T follicular helper cell (primary cell): ENCODE data around the gene ASPHD1.
"Not testable (repeated sequence)": the region's sequence is repeated elsewhere in the genome, so short reads cannot be mapped to it uniquely, and the experiment has no call there.

Experiments
- DNase-seq: peaks from one replicate; pipeline ENCODE4 v3.0.0-alpha.2; 2020; ENCODE audit warnings: low read depth

ASPHD1 gene

DNA sequence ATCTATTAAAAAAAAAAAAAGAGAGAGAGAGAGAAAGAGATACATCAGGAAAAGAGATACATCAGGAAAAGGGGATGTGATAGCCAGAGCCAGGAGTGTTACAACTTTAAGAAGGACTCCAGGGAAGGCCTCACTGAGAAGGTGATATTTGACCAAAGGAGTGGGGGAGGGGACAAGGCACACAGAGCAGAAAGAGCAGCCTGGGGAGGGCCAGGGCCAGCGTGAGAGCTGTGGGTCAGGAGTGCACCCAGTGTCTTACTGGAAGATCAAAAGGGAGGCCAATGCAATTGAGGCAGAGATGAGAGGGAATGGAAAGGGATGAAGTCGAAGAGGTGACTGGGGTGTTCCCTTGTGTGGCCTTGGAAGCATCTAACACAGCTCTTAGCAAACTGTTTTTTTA, 7.7 kb downstream of the ASPHD1 start:
- DNase-seq, result no peak

DNA sequence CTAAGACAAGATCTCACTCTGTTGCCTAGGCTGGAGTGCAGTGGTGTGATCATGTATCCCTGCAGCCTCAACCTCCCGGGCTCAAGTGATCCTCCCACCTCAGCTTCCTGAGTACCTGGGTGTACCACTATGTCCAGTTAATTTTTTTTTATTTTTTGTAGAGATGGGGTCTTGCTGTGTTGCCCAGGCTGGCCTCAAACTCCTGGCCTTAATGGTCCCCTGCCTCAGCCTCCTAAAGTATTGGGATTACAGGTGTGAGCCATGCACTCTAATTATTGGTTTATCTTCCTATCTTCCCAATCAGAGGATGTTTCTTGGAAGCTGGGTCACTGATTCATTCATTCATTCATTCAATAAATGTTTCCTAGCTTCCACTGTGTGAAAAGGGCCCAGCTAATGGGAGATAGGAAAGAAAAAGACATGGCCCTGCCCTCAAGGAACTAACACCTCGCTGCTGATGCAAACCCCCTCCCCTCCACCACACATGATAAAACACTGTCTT, 8.5 kb downstream of the ASPHD1 start:
- no peak for DNase-seq

DNA sequence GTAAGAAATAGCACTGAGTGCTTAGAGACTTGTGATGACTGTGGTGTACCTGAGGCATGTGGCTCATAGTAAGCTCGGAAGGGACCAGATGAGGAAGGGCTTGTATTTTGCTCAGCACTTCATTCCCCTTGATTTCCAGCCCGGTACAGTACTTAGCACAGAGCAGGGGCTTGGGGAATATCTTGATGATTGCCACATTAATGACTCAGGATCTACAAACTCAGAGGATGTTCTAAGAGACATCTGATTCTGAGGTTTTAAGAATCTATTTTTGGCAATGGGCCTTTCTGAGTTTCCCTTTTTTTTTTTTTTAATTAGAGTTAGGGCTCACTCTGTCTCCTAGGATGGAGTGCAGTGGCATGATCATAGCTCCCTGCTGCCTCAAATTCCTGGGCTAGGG, 9.1 kb downstream of the ASPHD1 start:
- no peak for DNase-seq

DNA sequence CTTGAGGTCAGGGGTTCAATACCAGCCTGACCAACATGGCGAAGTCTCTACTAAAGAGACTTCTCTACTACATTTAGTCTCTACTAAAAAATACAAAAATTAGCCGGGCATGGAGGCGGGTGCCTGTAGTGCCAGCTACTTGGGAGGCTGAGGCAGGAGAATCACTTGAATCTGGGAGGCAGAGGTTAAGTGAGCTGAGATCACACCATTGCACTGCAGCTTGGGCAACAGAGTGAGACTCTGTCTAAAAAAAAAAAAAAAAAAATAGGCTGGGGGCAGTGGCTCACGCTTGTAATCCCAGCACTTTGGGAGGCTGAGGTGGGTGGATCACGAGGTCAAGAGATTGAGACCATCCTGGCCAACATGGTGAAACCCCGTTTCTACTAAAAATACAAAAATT, 9.6 kb downstream of the ASPHD1 start:
- not testable (repeated sequence) for DNase-seq

DNA sequence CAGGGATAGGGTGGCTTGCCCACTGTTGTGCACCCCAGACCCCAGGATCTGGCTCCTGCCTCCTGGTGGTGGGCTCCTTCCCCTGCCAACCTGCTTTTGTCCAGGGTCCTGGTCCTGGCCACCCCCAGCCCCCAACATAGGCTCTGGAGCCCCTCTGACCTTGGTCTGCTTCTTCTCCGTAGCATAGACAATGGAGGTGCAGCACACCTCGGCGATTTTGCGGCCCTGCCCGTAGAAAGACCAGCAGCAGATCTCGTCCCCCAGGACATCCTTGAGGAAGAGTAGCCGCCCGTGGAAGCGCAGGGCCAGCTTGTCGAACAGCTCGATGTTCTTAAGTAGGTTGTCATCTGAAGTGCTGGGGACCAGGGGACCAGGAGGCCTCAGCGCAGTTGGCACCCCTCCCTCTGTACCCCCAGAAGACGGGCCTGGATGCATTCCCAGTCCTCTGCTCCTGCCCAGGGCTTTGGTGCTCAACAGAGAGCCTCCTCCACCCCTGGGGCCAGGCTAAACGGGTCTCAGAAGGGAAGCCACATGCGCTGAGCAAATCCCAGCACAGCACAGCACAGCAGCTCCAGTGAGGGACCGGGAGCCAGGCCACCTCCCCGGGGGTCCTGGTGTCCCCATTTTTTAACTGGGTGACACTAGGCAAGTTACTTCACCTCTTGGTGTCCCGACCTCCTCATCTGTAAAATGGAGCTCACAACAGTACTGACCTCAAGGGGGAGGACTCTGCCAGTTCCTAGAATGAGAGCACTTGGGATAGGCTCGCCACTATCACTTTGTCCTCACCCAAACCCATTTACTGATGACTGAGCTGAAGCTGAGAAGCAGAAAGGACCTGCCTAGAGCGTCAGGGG, 10.8 kb downstream of the ASPHD1 start:
- no peak for DNase-seq

DNA sequence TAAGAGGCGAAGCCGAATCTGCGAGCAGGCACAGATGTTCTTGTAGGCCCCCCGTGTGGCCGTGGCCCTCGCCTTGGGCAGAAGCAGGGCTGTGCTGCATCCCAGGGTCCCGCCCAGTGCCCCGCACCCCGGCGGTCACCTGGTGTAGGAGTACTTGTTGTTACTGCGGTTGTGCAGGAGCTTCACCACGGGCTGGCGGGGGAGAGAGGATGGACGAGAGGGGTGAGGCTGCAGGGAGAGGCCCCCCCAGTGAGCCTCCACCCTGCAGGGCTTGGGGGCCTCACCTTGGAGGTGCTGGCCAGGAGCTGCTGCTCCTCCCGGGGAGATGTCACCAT, 11.4 kb downstream of the ASPHD1 start:
- DNase-seq, result no peak

DNA sequence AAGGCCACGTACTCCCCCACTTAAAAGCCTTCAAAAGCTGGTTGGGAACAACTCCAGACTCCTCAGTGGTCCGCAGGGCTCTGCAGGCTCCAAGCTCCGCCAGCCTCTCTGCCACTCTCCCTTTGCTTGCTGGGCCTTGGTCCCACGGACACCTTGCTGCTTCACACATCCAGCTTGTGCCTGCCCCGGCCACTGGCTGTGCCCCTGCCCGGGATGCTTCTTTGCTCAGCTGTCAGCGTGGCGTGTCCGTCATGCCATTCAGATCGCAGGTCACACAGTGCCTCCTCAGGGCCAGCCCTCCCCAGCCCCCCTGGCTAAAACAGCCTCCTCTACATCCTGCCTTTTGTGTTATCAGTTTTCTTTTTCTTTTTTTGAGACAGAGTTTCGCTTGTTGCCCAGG, 11.8 kb downstream of the ASPHD1 start:
- no peak for DNase-seq

DNA sequence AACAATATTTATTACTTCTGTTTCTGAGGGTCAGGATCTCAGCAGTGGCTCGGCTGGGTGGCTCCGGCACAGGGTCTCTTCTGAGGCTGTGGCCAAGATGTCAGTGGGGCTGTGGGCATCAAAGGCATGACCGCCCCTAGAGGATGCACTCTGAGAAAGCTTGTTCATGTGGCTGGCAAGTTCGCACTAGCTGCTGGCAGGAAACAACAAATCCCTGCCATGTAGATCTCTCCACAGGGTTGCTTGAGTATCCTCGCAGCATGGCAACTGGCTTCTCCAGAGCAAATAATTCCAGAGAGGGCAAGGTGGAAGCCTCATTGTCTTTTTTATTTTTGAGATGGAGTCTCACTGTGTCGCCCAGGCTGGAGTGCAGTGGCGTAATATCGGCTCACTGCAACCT, 13.2 kb downstream of the ASPHD1 start:
- DNase-seq, result no peak

DNA sequence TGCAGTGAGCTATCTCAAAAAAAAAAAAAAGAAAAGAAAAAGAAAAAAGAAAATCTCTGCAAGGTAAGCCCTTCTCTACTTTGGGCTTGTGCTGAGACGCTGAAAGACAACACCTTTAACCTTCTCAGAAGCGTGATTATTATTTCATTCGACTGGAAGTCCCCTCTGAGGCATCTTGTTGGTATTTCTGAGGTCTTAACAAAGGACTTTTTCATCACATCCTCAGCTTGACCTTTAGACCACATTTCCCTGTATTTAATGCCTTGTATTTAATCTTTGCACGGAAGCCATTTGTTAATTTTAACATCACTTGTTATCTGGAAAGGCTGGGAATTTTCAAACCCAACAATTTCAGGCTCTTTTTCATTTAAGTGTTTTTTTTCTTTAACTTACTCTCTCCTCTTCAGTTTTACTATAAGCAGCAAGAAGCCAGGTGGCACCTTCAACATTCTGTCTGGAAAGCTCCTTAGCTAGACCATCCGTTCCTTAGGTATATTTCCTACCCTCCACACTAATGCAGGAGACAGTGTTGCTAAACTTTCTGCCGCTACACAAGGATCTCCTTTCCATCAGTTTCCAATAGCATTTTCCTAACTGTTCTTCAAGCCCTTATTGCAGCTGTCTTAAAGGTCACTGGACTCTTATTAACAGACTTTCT, 15.4 kb downstream of the ASPHD1 start:
- DNase-seq, result no peak

DNA sequence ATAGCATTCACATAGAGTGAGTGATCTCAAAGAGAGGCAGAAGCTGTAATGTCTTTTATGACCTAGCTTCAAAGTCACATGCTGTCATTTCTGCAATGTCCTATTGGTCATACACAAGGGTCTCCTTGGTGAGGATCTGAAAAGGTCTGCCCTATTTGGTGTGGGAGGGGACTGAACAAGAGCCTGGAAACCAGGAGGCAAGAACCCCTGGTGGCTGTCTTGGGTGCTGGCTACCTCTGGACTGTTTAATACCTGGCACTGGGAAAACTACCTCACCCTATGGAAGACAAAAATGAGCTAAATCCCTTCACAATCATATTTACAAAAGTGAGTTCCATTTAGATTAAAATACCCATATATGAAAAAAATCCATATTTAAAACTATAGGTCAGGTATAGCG, 16.7 kb downstream of the ASPHD1 start:
- no peak for DNase-seq

DNA sequence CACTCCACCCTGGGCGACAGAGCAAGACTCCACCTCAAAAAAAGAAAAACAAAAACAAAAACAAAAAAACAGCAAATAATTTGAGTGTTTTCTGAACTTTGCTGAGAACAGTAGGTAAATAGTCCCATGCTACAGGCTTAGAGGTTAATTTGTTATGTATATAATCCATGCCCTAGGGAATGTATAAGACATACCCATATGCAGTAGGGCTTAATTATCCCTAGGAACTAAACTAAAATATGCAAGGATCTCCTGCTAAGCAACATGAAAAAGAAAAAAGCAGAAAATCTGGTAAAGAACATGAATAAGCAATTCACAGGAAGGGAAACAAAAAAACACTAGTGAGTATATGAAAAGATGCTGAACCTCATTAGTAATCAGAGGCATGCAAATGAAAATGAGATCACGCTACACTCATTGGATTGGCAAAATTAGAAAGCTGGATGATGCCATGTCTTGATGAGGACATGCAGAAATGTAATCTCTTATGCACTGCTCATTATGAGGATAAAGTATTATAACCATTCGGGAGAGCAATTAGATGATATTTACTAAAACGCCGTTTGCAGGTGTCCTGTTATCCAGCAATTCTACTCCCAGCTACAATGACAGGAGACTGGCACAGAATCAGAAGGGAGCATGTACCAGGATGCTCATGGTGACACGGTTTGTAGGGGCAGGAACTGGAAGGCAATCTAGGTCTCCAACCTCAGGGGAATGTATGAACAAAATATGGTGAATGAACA, 20.2 kb downstream of the ASPHD1 start:
- DNase-seq, result no peak

DNA sequence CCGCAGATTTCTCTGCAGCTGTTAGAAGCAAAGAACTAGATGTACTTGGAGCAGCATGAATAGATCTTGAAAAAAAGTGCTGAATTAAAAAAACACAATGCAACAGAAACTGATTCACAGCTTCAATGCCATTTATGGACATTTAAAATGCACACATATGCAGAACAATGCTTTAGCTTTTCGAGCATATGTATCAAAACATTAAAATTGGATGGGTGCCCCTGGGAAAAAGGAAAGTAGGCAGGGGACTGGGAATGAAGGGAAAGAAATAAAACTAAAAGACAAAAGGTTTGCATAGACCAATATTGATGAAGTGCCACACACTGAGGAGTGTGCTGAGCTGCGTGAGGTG, 20.7 kb downstream of the ASPHD1 start:
- DNase-seq, result no peak

DNA sequence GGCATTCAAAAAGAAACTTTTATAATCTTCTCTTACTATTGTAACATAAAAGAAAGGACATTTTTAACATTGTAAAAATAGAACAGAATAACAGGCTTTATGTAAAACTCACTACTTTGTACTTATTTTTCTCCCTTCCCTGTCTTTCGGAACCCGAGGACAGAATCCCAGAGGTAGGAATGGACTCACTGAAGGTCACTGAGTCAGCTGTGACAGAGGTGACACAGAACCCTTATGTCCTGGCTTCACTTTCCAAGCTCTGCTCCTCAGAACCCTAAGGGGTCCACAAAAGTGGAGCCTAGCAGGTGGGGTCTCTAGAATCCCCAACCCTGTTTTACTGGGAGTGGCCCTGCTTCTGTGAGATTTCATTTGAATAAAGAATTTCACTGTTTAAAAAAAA, 22.0 kb downstream of the ASPHD1 start:
- DNase-seq, result no peak

DNA sequence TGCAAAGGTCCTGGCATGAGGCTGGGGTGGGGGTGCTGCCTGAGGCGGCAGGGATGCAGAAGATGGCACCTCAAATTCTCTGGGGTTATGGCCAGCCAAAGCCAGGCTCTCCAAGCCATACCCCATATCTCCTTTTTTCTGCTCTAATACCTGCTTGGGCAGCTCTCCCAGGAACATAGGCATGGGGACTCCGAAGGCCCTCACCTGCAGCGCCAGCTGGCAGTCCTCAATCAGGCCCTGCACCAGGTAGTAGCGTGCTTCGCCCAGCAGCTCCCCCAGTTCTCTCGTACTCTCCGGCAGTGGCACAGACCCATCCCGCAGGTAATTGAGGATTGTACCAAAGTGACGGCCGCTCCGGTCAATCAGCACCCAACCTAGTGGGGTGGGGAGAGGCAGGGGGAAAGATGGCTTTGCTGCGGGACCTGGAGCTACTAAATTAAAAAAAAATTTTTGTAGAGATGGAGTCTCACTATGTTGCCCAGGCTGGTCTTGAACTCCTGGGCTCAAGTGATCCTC, 22.8 kb downstream of the ASPHD1 start:
- DNase-seq, result no peak

DNA sequence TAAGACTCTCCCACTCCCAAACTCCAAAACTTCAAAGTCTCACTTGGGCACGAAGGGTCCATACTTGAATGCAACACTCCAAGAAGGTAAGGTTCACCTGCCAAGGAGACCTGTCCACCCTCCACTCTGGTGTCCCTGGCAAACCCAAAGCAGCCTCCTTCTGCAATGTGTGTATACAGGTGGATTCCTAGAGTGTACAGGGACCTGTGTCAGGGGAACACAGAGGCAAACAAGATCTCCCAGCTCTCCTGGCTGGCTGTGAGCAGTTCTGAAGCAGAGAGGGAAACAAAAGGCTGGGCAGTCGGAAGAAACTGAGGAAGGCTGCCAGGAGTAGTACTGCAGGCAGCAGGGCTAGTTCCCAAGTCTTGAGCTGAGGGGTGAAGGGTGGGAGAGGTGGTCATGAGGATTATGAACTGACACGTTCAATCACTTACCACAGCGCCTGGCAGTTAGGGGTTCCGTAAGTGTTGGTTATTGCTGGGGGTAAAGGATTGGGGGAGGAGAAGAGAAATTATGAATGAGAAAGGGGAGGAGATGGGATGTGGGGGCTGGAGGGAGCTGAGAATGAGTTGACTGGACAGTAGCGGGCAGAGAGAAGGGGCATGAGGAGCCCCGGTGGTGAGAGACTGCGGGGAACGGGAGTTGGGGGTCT, 24.9 kb downstream of the ASPHD1 start:
- no peak for DNase-seq

DNA sequence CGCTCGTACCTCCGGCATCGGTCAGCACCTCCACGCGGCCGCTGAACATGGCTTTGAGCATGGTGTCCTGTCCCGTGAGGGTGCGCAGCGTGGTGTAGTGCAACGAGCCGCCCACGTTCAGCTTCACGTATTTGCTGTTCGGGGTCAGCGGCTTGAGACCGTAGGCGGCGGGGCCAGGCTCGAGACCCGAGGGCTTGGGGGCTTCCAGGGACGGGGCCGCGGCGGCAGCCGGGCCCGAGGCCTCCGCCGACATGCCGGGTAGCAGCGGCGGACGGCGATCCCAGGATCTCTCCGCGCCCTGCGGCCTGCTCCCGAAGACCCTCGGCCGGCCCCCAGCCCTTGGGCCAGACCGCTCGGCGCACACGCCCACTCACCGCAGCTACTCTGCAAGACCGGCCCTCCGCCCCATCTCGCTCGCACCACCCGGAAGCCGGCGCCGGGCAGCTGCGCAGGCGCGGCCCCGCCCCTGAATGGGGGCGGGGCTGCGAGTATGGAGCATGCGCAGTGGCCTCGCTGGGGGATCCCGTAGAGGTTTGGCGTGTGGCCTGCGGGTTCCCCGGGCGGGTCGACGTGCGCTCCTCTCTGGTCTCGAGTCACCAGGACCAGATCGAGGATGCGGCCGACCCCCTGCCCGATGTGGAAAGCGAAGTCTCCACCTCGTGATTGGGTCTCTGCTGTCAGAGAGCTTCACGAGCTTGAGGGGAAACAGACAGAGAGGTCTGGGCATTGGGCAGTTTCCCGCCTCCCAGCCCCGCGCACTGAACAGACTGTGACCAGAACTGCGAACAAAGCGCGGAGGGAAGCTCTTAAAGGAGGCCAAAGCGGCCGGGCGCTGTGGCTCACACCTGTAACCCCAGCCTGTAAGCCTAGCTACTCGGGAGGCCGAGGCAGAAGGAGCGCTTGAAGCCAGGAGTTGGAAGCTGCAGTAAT, 25.8 kb downstream of the ASPHD1 start, which contains the start of gene KCTD13:
TSS of gene KCTD13 (minus strand) at position 446 of the 930 bp plus-strand sequence. CDS start at position 253, 193 bp downstream.
- DNase-seq, result peak; percentile 80

DNA sequence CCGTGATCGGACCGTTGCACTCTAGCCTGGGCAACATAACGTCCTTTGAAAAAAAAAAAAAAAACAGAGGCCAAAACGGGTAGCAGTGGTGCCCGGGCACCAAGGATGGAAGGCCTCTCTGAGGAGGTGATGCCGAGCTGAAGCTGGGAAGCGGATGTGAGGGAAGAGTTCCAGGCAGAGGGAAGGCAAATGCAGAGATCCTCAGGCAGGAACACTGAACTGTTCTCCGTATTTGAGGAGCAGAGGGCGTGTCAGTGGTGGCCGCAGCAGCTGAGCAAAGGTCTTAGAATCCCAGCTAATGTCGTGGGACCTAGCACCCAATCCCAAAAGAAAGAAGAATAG, 26.4 kb downstream of the ASPHD1 start:
- no peak for DNase-seq

DNA sequence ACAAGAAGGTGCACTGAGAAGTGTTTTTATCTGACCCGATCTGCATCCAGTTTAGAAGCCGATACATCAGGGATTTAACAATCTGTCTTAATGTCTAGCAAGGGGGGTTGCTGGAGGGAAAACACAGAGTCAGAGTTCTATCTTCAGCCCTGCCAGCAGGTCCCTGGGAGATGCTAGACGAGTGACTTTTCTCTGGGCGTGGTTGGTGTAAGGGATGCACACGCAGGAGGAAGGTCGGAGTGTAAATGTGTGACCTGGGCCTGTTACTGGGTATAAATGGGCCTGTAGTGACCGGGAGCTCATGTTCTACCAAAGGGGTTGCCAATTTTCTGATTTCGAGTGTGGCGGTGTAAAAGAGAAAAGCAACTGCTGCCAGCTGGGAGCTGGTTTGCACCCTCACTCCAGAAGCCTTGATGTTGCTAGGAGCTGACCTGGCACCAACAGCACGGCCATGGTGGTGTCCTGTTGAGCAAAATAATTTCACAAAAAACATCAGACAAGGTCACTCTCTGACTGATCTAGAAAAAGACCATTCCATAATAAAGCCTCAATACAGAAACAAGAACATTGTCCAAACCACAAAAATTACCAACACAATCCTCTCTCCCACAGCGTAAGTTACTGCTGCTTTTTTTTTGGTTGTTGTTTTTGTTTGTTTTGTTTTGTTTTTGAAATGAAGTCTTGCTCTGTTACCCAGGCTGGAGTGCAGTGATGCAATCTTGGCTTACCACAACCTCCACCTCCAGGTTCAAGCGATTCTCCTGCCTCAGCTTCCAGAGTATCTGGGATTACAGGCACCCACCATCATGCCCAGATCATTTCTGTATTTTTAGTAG, 27.0 kb downstream of the ASPHD1 start:
- DNase-seq, result no peak

DNA sequence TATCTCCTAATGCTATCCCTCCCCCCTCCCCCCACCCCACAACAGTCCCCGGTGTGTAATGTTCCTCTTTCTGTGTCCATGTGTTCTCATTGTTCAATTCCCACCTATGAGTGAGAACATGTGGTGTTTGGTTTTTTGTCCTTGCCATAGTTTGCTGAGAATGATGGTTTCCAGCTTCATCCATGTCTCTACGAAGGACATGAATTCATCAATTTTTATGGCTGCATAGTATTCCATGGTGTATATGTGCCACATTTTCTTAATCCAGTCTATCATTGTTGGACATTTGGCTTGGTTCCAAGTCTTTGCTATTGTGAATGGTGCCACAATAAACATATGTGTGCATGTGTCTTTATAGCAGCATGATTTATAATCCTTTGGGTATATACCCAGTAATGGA, 31.5 kb downstream of the ASPHD1 start:
- not testable (repeated sequence) for DNase-seq

DNA sequence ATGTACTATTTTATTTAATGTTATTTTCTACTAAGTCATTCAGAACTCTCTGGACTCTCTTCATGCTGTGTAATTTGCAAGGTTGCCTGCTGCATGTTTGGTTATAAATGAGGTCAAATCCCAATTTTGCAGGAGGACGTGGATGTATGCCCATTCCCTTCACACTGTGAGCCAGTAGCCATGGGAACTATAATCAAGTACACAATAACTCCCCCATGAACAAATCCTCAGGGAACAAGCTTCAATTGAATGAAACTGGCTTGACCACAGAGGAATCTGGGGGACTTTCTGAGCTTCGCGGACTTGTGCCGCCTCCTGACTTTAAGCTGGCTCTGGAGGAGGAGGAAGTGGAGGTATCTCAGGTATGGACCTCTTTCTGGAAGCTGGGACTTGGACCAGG, 40.4 kb downstream of the ASPHD1 start:
- no peak for DNase-seq
